Gastrocnemius medialis (tissue), 4 donors: ENCODE data around the gene DCPS. TPM values are rescaled to one million over a fixed set of nuclear protein-coding genes. Genes with fewer than 3 reads are reported as not detected.

Experiments
- ATAC-seq, 2 donors: fragments of 150-250 bp; one replicate each; pipeline ENCODE4 v1.9.1; 2016
- DNase-seq, 2 donors: peaks; one replicate each; pipeline ENCODE4 v3.0.0-alpha.2; 2019
- H3K27ac ChIP-seq, 4 donors: fragments of 200-600 bp; sonication (generic); 1 replicate in 1 of 4; 2 replicates in 3 of 4; pipeline ENCODE4 v1.5.1; 2016 to 2018; ENCODE audit warnings: mild to moderate bottlenecking in 2 of 4, moderate library complexity in 1 of 4
- H3K27me3 ChIP-seq, 3 donors: fragments of 200-600 bp; sonication (generic) in 2 of 3; 1 replicate in 1 of 3; 2 replicates in 2 of 3; pipeline versions ENCODE4 v1.5.1 to v1.6.0; 2016 to 2019; ENCODE audit warnings: mild to moderate bottlenecking in 1 of 3, moderate library complexity in 1 of 3
- H3K36me3 ChIP-seq, 2 donors: fragments of 200-600 bp; sonication (generic) in 1 of 2; one replicate each; pipeline ENCODE4 v1.5.1; 2017 to 2018
- H3K4me1 ChIP-seq, 2 donors: fragments of 200-600 bp; sonication (generic) in 1 of 2; one replicate each; pipeline ENCODE4 v1.5.1; 2016 to 2017; ENCODE audit warnings: mild to moderate bottlenecking in 2 of 2
- H3K4me3 ChIP-seq, 4 donors: fragments of 200-600 bp; sonication (generic) in 3 of 4; 1 replicate in 1 of 4; 2 replicates in 3 of 4; pipeline ENCODE4 v1.5.1; 2016 to 2019; ENCODE audit warnings: mild to moderate bottlenecking in 2 of 4
- H3K9me3 ChIP-seq, 3 donors: fragments of 200-600 bp; sonication (generic) in 2 of 3; 1 replicate in 1 of 3; 2 replicates in 2 of 3; pipeline ENCODE4 v1.5.1; 2016 to 2019
- CTCF ChIP-seq, 5 experiments: fragments of 450-650 bp in 3 of 5; fragments of 200-600 bp in 2 of 5; sonication (generic) in 2 of 5; IDR thresholded peaks in 4 of 5; conservative IDR thresholded peaks in 1 of 5; 1 replicate in 4 of 5; 2 replicates in 1 of 5; pipeline ENCODE4 v1.5.1; 2016 to 2019; ENCODE audit warnings: antibody characterized with exemption in 5 of 5, mild to moderate bottlenecking in 3 of 5, moderate library complexity in 3 of 5
- POLR2A ChIP-seq, 2 donors: fragments of 450-650 bp; IDR thresholded peaks; one replicate each; pipeline ENCODE4 v1.6.1; 2017; ENCODE audit warnings: antibody characterized with exemption in 2 of 2, mild to moderate bottlenecking in 2 of 2, moderate library complexity in 2 of 2
- in situ Hi-C, 4 donors: fragments of 200-750 bp; cut with MboI; loops; one replicate each; pipeline versions ENCODE4 v1.15.0 to v1.8.0; 2017; ENCODE audit warnings: low sequenced_read_pairs in 4 of 4
- intact Hi-C: fragments of 100-400 bp; cut with DNase I; formaldehyde crosslinking; loops from one replicate; pipeline ENCODE4 v1.15.1; 2023; ENCODE audit warnings: low total_unique reads
- total RNA-seq, 4 donors: library from RNA; depleted of rRNA; stranded (reverse); fragments of >200 nt; gene quantifications; one replicate each; pipeline versions ENCODE4 v1.1.0 to v1.2.3, GENCODE V29; 2016

DCPS gene
- total RNA-seq, 4 donors from 2014 or later, result 9.8 to 23.1 (median 11.5) TPM

DNA sequence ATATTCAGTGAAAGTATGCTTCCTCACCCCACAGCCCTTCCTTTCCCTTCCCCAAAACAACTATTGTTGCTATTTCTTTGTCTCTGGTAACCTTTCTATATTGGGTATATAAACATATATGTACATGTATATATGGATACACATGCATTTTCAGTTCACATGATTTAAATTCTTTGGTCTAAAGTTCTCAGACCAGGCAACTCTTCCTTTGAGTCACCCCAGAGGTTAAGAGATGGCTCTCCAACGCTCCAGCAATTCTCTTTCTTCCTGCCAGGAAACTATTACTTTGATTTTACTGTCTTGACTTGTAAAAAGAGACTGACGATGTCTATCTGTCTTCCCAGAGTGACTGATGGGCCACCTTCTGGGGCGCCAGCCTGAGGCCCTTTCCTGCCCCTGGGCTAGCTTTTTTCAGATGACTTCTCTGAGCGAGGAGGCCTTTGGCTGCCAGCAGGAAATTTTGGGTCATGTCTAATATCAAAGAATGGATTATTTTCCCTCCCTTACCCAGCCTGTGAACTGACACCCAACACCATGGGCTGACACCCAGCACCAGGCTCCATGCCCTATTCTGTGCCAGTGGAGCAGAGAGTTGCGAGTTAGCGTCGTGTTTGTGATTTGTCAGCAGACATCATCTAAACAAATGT lies 37.2 kb downstream of the DCPS start:
- Histone ChIP-seq H3K4me3 (no peak overlapping the region), H3K27ac (peak overlapping the region in 3 of 4 donors; percentile 18 to 41 (median 25)), H3K27me3 (no peaks in the 10 kb centered on the region), H3K9me3 (no peaks in the 10 kb centered on the region), H3K4me1 (peaks cover 25 to 31% of the 10 kb centered on the region in 2 donors), H3K36me3 (peaks cover 0 to 24% of the 10 kb centered on the region in 2 donors)
- DNase-seq, result no peak
- in situ Hi-C loops (no loop called here), intact Hi-C loops (no loop called here)
- peak in 1 of 2 donors; percentile 54 for ATAC-seq
- TF ChIP-seq CTCF (IDR thresholded peaks at IDR 0.05 in 4 of 5, conservative IDR thresholded peaks at IDR 0.05 in 1 of 5), result no peak
- TF ChIP-seq POLR2A (IDR thresholded peaks at IDR 0.05), result no peak

GRCh38 chr11:126341760-126342161 lies 37.9 kb downstream of the DCPS start:
- no peak overlapping the region for H3K4me3 ChIP-seq
- in situ Hi-C loops, result no loop called here
- H3K36me3 ChIP-seq, result peaks cover 0 to 24% of the 10 kb centered on the region in 2 donors
- ATAC-seq (no peak), DNase-seq (no peak)
- peak overlapping the region in 1 of 4 donors; percentile 18 for H3K27ac ChIP-seq
- no peaks in the 10 kb centered on the region for H3K9me3 ChIP-seq
- peaks cover 25 to 31% of the 10 kb centered on the region in 2 donors for H3K4me1 ChIP-seq
- no peaks in the 10 kb centered on the region for H3K27me3 ChIP-seq
- no peak for TF ChIP-seq CTCF (IDR thresholded peaks at IDR 0.05 in 4 of 5, conservative IDR thresholded peaks at IDR 0.05 in 1 of 5)
- no peak for TF ChIP-seq POLR2A (IDR thresholded peaks at IDR 0.05)
- intact Hi-C loops, result no loop called here

DNA sequence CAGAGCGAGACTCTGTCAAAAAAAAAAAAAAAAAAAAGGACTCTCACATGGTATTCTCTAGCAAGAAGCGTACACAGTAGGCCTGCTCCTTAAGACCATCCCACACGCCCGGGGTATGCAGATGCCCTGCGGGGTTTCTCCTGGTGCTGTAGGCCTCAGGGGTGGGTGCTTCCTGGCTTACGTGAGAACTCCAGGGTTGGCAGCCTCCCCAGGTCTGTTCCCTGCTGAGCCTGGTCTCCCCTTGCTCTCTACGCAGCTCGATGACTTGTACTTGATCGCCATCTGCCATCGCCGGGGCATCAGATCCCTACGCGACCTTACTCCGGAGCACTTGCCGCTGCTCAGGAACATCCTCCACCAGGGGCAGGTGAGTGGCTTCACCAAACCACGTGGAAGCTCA lies 39.2 kb downstream of the DCPS start:
- no peak overlapping the region for H3K4me3 ChIP-seq
- in situ Hi-C loops (no loop called here), intact Hi-C loops (no loop called here)
- no peak overlapping the region for H3K27ac ChIP-seq
- DNase-seq (no peak), ATAC-seq (no peak)
- H3K4me1 ChIP-seq, result peaks cover 25 to 35% of the 10 kb centered on the region in 2 donors
- TF ChIP-seq POLR2A (IDR thresholded peaks at IDR 0.05) (no peak), CTCF (IDR thresholded peaks at IDR 0.05 in 4 of 5, conservative IDR thresholded peaks at IDR 0.05 in 1 of 5) (no peak)
- H3K9me3 ChIP-seq, result no peaks in the 10 kb centered on the region
- H3K27me3 ChIP-seq, result no peaks in the 10 kb centered on the region
- H3K36me3 ChIP-seq, result peaks cover 0 to 24% of the 10 kb centered on the region in 2 donors

- in situ Hi-C loops, result no loop called here
- intact Hi-C loops, result no loop called here
- DNase-seq, result no peak
- H3K9me3 ChIP-seq, result no peaks in the 10 kb centered on the region
- peaks cover 39 to 45% of the 10 kb centered on the region in 2 donors for H3K4me1 ChIP-seq
- H3K4me3 ChIP-seq, result no peak overlapping the region
- TF ChIP-seq POLR2A (IDR thresholded peaks at IDR 0.05), result no peak
- no peak for TF ChIP-seq CTCF (IDR thresholded peaks at IDR 0.05 in 4 of 5, conservative IDR thresholded peaks at IDR 0.05 in 1 of 5)
- H3K27me3 ChIP-seq, result no peaks in the 10 kb centered on the region
- H3K27ac ChIP-seq, result no peak overlapping the region
- peaks cover 0 to 13% of the 10 kb centered on the region in 2 donors for H3K36me3 ChIP-seq
- ATAC-seq, result no peak
Measured at GRCh38 chr11:126344141-126345080, 40.6 kb downstream of the DCPS start.
